GM21447 (cell line): ENCODE measurements around the gene ACYP1.
"Not testable (repeated sequence)": the region's sequence is repeated elsewhere in the genome, so short reads cannot be mapped to it uniquely, and the experiment has no call there.

ENCODE experiments used
- ATAC-seq: cut with Tn5 transposase; IDR thresholded peaks from one replicate; pipeline ENCODE4 v1.9.1; 2021; ENCODE audit not compliant: unreplicated experiment

Gene ACYP1

DNA sequence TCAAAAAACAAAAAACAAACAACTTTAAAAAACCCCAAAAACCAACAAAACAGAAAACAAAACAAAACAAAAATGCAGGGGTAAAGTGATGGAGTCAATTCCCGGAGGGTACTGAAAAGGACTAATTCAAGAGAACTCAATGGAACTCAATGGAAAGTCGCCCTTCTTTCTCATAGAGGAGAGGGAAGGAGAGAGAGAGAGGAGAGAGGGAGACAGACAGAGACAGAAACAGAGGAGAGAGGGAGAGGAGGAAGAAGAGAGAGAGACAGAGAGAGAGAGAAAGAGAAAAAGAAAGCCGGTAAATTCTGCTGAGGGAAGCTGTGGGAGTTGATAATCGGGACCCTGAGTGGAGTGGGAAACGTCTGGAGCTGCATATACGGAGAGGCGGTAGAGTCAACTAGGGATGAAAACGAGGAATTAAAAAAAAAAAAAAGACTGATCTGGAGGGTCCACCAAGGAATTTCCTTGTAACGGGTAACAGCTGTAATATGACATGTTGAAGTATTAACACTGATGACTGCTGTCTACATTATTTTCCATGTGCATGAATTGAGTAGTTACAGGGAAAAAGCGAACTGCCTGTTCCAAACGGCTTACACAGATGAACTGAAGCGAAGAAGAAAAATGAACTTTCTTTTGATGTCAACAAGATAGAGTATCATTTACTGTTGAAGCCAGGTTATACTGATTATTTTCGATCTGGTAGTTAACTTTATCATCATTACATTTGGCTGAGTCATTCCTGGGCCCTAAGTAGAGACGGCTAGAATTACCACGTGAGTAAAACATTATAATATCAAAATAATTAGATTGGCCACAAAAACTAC lies 4.7 kb upstream of the ACYP1 start:
- ATAC-seq: no peak

GRCh38 chr14:75067765-75068164 lies 3.9 kb upstream of the ACYP1 start:
- not testable (repeated sequence) for ATAC-seq

GRCh38 chr14:75067212-75067611 lies 3.4 kb upstream of the ACYP1 start:
- no peak for ATAC-seq

GRCh38 chr14:75066691-75067090 lies 2.9 kb upstream of the ACYP1 start:
- ATAC-seq: no peak

GRCh38 chr14:75064205-75064567 lies 362 bp upstream of the ACYP1 start:
- no peak for ATAC-seq

- no peak for ATAC-seq
Observed at GRCh38 chr14:75063013-75063412, 811 bp downstream of the ACYP1 start.

GRCh38 chr14:75060420-75060819 lies 3.4 kb downstream of the ACYP1 start:
- ATAC-seq: no peak

DNA sequence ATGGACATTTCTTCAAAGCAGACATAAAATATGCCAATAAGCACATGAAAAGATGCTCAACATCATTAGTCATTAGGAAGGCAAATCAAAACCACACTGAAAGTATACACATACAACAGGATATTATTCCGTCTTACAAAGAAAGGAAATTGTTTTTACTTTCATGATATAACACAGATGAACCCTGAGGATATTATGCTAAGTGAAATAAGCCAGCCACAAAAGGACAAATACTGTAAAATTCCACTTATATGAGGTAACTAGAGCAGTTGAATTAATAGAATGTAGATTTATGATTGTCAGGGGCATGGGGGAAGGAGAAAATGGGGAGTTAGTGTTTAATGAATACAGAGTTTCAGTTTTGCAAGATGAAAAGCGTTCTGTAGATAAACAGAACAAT lies 4.2 kb downstream of the ACYP1 start:
- no peak for ATAC-seq

DNA sequence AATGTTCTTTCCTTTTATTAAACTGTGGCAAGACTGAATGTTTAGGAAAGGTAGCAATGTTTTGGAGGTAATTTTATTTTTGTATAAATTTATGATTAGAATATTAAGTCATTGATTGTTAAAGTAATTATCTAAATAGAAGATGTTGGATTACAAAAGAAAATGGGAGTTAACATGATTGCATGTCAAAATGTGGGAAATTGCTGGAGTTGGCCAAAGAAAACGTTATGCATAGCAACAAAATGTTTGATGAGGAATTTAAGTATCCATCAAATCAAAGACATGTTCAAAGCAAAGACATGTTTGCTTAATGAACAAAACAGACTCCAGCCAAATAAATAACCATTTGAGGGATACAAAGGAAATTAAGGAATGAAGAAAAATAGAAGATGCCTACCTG lies 9.4 kb downstream of the ACYP1 start:
- ATAC-seq: no peak

DNA sequence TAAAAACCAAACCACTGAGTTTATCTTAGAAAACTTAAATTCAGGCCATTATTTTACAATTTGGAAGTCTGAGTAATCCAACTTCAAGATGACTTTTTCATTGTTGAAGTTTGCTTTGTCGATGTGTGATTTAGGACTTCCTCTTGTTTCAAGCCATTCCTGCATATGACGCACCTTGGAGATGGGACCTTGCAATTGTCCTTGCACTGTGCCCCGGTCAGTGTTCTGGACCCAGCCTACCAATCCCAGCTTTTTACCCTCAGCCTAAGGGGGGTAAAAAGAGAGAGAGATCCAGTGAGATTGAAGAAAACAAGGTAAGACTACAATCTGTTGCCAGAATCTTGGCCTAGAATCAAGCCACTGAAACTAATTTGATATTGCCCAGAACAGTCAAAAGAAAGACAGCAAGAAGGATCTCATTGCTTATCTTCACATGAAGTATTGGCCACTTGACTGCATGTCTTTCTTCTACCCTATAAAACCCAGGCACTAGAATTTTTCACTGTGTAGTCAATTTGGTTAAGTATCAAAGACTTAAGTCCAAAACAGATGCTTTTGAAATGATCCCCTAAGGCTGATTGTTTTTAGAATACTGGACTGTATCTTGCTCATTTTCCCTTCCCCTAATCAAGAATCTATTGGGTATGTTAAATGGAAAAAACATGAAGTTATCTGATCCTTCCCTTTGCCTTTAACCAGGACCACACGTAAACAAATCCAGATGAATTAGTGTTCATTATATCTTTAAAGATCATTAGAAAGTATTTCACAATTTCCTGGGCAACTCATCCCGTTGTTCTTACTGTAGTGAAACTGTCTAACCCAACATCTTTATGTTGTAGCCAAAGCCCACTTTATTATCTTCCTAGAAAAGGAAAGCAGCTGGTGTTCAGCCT lies 10.2 kb downstream of the ACYP1 start:
- ATAC-seq: no peak

- ATAC-seq: no peak
Observed at GRCh38 chr14:75051556-75051899, 12.3 kb downstream of the ACYP1 start.

- peak; percentile 75 for ATAC-seq
Observed at GRCh38 chr14:75050852-75051555, 12.8 kb downstream of the ACYP1 start, which contains the start of gene MLH3. TSS of gene MLH3 (minus strand) at chr14:75051467. CDS start at chr14:75049655, 1,812 bp downstream.

GRCh38 chr14:75049731-75050201 lies 14.1 kb downstream of the ACYP1 start:
- no peak for ATAC-seq

DNA sequence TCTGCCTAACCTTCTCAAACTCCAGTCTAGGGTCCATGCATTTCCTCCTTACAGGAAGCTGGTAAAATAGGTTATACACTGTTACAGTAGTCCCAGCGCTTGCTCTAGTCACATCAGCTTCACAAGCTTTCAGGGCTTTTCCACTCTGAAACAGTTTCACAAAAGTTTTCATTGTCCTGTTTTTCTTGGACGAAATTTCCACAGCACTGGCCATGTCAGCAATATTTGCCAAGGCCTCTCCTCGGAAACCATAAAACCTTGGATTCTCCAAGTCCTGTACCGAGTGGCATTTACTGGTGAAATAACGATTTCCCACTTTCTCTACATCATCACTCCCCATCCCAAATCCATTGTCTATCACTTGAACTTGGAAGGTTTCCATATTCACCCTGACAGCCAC lies 14.7 kb downstream of the ACYP1 start:
- ATAC-seq: no peak

DNA sequence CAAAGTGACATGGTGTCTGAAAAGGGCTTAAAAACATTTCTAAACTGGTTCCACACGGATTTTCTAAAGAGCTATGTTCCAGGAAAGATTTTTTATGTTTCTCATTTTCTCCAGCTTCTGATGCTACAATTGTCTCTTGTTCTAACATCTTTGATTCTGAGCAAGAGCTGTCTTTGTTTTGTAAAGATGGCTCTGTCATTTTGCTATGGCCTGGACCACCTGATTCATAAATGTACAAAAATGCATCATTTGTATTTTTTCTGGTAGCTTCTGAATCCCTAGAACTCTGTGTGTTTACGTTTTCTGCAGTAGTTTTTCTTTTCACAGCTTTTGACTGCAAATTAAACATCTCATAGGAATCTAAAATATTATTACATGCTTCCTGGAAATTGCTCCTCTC lies 15.7 kb downstream of the ACYP1 start:
- ATAC-seq: no peak

DNA sequence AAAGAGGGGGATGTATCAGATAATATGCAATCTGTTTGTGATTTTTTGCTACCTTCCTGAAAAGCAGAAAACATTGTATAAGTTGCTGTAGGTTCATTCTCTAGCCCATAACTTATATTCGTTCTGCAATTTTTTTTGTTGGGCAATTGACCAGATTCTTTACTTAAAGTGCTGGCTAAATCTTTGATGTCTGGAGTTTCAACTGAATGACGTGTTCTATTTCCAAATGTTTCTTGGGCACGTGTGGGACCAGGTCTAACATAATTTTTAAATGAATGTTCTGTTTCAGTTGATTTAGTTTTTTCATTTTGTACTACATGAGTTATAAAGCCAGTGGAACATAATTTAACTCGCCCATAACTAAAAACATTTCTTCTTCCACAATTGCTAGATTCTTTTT lies 16.3 kb downstream of the ACYP1 start:
- ATAC-seq: no peak

DNA sequence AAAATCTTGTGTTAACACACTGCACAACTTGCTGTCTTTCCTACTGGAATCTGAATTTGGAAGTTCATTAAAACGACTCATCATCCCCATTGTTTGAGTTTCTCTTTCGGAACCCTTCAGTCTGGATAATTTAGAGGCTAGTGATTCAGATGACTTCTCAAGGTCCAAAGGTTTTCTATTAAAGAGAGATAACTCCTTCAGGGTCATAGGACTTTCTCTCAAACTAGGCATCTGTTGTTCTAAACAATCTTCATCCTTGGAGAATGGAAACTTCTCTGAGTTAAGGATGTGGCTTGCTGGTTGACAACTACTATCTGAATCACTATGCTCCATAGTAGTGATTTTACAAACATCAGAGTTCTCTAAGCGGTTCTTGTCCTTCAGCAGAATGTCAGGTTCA lies 16.9 kb downstream of the ACYP1 start:
- ATAC-seq: no peak

GRCh38 chr14:75046275-75046674 lies 17.5 kb downstream of the ACYP1 start:
- ATAC-seq: no peak

DNA sequence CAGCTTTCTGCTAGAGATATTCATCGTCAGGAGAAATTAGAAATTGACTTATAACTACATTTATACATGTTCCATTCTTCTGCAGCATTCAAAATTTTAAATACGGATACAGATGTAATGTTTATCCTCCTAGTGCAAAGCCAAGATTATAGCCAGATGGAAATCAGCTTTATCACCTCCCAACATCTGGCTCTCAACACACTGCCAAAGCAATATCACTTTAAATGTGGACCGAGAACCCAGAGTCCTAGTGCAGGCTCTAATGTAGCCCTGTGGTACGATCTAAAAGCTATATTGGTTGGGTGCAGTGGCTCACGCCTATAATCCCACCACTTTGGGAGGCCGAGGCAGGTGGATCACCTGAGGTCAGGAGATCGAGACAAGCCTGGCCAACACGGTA lies 19.1 kb downstream of the ACYP1 start:
- ATAC-seq: no peak

DNA sequence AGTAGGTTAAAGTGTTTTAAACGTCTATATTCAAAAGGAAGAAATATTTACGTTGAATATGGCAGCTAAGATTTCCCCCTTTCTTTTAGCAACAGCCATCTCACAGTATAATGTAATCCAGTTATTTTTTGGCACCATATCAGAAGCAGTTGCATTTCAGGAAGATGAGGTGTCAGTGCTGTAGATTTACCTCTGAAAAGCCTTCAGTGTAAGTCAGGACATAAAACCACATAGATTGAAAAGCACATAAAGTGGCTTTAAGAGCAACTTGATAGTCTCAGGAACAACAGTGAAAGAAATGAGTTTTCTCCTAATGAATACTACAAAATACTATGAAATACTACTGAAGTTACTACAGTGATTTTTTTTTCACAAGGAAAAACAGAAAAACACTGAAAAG lies 19.5 kb downstream of the ACYP1 start:
- ATAC-seq: no peak

DNA sequence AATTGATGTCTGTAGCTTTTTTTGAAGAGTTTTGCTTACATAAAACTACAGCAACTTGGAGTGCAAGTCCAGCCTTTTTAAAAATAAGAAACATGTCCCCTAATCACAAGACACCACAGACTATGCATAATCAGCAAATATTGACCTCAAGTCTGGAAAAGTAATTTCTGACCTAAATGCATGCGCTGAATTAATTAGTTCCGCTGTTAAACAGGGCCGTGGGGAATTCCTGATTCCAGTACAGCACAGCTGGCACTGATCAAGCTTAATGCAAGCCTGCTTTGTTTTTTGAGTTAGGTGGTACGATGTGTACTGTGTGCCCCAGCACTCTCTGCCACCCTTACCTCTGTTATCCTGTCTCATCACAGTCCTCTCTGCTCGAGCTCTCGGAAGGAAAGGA lies 21.8 kb downstream of the ACYP1 start:
- no peak for ATAC-seq
